Chondrocyte (in vitro differentiated cells): Measurements from ENCODE around the gene CDC26. TPM values are rescaled to one million over a fixed set of nuclear protein-coding genes. Genes with fewer than 3 reads are reported as not detected.

Experiments
- DNase-seq: peaks from one replicate; pipeline ENCODE4 v3.0.0; 2021; ENCODE audit warnings: mixed read lengths, low spot score
- H3K27ac Mint-ChIP-seq: one replicate; pipeline ENCODE4 v1.8.0; 2021; ENCODE audit warnings: mild to moderate bottlenecking, moderate library complexity, mixed read lengths; ENCODE audit not compliant: unreplicated experiment
- H3K27me3 Mint-ChIP-seq: 2 replicates; pipeline ENCODE4 v1.8.0; 2021; ENCODE audit warnings: low read depth, mixed read lengths
- H3K36me3 Mint-ChIP-seq: 2 replicates; pipeline ENCODE4 v1.8.0; 2021; ENCODE audit warnings: low read depth, mixed read lengths
- H3K4me1 Mint-ChIP-seq: 2 replicates; pipeline ENCODE4 v1.8.0; 2021; ENCODE audit warnings: low read depth, mild to moderate bottlenecking, mixed read lengths
- H3K4me3 Mint-ChIP-seq: one replicate; pipeline ENCODE4 v1.8.0; 2021; ENCODE audit warnings: mild to moderate bottlenecking, moderate library complexity, mixed read lengths; ENCODE audit not compliant: unreplicated experiment
- H3K9me3 Mint-ChIP-seq: 2 replicates; pipeline ENCODE4 v1.8.0; 2021; ENCODE audit warnings: low read depth, mixed read lengths
- total RNA-seq: library from RNA; stranded (reverse); gene quantifications from 3 replicates; pipeline ENCODE4 v1.2.1, GENCODE V29; 2021
- TF ChIP-seq, protein P1 (sequence below): fragments of 200-600 bp; sonication (generic); IDR thresholded peaks from 2 replicates; pipeline ENCODE4 v1.5.0; 2021; ENCODE audit warnings: antibody characterized with exemption, mild to moderate bottlenecking, moderate library complexity

CDC26 gene
- total RNA-seq, 1 donor from 2014 or later: 20.1 TPM

GRCh38 chr9:113274474-113275156 is 757 bp downstream of the CDC26 start:
- H3K4me1 Mint-ChIP-seq: peaks cover 16% of the 10 kb centered on the region
- no peaks in the 10 kb centered on the region for H3K27me3 Mint-ChIP-seq
- H3K9me3 Mint-ChIP-seq: no peaks in the 10 kb centered on the region
- peaks cover 20% of the 10 kb centered on the region for H3K36me3 Mint-ChIP-seq
- TF ChIP-seq, protein P1, sequence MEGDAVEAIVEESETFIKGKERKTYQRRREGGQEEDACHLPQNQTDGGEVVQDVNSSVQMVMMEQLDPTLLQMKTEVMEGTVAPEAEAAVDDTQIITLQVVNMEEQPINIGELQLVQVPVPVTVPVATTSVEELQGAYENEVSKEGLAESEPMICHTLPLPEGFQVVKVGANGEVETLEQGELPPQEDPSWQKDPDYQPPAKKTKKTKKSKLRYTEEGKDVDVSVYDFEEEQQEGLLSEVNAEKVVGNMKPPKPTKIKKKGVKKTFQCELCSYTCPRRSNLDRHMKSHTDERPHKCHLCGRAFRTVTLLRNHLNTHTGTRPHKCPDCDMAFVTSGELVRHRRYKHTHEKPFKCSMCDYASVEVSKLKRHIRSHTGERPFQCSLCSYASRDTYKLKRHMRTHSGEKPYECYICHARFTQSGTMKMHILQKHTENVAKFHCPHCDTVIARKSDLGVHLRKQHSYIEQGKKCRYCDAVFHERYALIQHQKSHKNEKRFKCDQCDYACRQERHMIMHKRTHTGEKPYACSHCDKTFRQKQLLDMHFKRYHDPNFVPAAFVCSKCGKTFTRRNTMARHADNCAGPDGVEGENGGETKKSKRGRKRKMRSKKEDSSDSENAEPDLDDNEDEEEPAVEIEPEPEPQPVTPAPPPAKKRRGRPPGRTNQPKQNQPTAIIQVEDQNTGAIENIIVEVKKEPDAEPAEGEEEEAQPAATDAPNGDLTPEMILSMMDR: peak; percentile 91
- H3K27ac Mint-ChIP-seq: no peak overlapping the region
- H3K4me3 Mint-ChIP-seq: no peak overlapping the region
- DNase-seq: no peak

- Mint-ChIP-seq H3K27ac (no peak overlapping the region), H3K27me3 (no peaks in the 10 kb centered on the region), H3K9me3 (no peaks in the 10 kb centered on the region), H3K36me3 (peaks cover 19% of the 10 kb centered on the region), H3K4me3 (no peak overlapping the region), H3K4me1 (peaks cover 12% of the 10 kb centered on the region)
- TF ChIP-seq, protein P1: no peak
- no peak for DNase-seq
Observed at GRCh38 chr9:113269871-113270270, 5.5 kb downstream of the CDC26 start.

DNA sequence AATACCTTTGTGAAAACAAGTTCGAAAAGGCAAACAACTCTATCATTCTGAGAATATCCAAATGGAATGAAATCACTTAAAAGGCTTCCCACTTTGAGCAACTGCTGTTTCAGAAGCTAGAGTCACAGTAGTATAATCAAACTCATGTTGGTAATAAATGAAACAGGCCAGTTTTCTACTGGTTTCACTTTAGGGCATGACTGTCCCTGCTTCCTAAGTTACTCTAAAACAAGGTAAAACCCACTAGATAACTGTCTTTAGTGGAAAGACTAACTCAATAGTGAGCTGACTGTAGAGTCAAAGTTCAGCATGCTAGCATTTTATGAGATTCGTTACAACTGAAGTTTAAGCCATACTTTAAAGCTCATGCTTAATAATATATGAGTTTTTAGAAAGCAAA is 6.0 kb downstream of the CDC26 start:
- no peak overlapping the region for H3K4me3 Mint-ChIP-seq
- H3K4me1 Mint-ChIP-seq: peaks cover 11% of the 10 kb centered on the region
- H3K27me3 Mint-ChIP-seq: no peaks in the 10 kb centered on the region
- no peak for DNase-seq
- TF ChIP-seq, protein P1: no peak
- H3K9me3 Mint-ChIP-seq: no peaks in the 10 kb centered on the region
- no peak overlapping the region for H3K27ac Mint-ChIP-seq
- H3K36me3 Mint-ChIP-seq: peaks cover 19% of the 10 kb centered on the region

DNA sequence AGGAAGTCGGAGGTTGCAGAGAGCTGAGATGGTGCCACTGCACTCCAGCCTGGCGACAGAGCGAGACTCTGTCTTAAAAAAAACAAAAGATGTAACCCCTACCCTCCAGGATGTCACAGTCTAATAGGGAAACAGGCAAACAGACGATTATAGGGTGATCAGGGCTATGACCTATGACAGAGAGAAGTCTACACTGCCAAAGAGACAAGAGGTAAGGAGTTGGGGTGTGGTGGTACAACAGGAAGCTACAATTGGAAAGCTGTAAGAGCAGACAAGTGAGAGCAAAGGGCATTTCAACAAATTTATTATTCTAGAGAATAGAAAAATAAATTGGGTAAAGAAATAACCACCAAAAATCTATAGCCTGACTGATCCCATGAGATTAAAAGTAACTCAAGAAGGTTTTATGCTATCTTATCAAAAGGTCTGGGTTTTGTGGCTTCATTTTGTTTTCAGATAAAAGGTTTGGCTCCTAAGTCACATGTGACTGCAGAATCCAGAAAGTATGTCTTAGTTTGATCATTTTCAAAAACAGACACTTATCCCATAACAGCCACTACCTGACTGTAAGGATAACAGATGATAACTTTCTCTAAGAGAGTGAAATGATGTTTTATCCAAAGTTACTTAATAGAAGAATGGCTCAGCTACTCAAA is 7.3 kb downstream of the CDC26 start:
- Mint-ChIP-seq H3K4me1 (peaks cover under 1% of the 10 kb centered on the region), H3K27ac (no peak overlapping the region), H3K4me3 (no peak overlapping the region), H3K36me3 (peaks cover 19% of the 10 kb centered on the region), H3K27me3 (no peaks in the 10 kb centered on the region), H3K9me3 (no peaks in the 10 kb centered on the region)
- no peak for DNase-seq
- TF ChIP-seq, protein P1: no peak

DNA sequence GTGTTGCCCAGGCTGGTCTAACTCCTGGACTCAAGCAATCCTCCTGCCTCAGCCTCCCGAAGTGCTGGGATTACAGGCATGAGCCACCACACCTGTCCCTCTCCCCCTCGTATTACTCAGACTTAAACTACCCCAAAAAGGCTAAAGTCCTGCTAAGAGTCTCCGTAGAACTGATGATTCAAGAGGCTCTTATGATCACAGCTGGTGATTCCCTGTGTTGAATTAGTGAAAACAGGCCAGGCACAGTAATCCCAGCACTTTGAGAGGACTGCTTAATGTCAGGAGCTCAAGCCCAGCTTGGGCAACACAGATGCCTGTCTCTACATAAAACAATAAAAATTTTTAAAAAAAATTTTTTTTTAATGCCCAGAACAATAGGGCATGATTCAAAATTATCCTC is 9.2 kb downstream of the CDC26 start:
- no peak overlapping the region for H3K27ac Mint-ChIP-seq
- TF ChIP-seq, protein P1: no peak
- H3K9me3 Mint-ChIP-seq: no peaks in the 10 kb centered on the region
- peaks cover 19% of the 10 kb centered on the region for H3K36me3 Mint-ChIP-seq
- no peaks in the 10 kb centered on the region for H3K27me3 Mint-ChIP-seq
- H3K4me1 Mint-ChIP-seq: peaks cover 4% of the 10 kb centered on the region
- DNase-seq: no peak
- no peak overlapping the region for H3K4me3 Mint-ChIP-seq
